CD14-positive monocyte (primary cell): ENCODE results near the gene RNASEL. TPM values are rescaled to one million over a fixed set of nuclear protein-coding genes. Genes with fewer than 3 reads are reported as not detected.

ENCODE experiments used
- DNase-seq, 3 donors: peaks; one replicate each; pipeline ENCODE4 v3.0.0-alpha.2; 2011 to 2022
- H2AFZ ChIP-seq: 2 replicates; pipeline ENCODE4 v1.6.0; 2012; ENCODE audit warnings: mild to moderate bottlenecking, low read depth, low read length, inconsistent platforms; ENCODE audit not compliant: insufficient read depth, poor library complexity, severe bottlenecking
- H3K27ac ChIP-seq, 2 donors: 1 replicate in 1 of 2; 2 replicates in 1 of 2; pipeline ENCODE4 v1.5.1; 2012 to 2013; ENCODE audit warnings: low read length in 2 of 2, control low read depth in 1 of 2, inconsistent platforms in 1 of 2, low read depth in 1 of 2, mild to moderate bottlenecking in 1 of 2
- H3K27me3 ChIP-seq, 2 donors: one replicate each; pipeline versions ENCODE4 v1.6.0 to v1.6.1; 2011 to 2013; ENCODE audit warnings: low read length in 2 of 2; ENCODE audit not compliant: control insufficient read depth in 2 of 2, insufficient read depth in 2 of 2
- H3K36me3 ChIP-seq, 2 donors: replicated peaks in 1 of 2; 1 replicate in 1 of 2; 2 replicates in 1 of 2; pipeline versions ENCODE4 v1.5.1 to v1.6.1; 2012 to 2013; ENCODE audit warnings: low read length in 2 of 2, control low read depth in 1 of 2, inconsistent platforms in 1 of 2, mild to moderate bottlenecking in 1 of 2; ENCODE audit not compliant: insufficient read depth in 2 of 2, control insufficient read depth in 1 of 2
- H3K4me1 ChIP-seq, 2 donors: 1 replicate in 1 of 2; 2 replicates in 1 of 2; pipeline versions ENCODE4 v1.5.1 to v1.6.1; 2012 to 2013; ENCODE audit warnings: low read length in 2 of 2, control low read depth in 1 of 2, inconsistent platforms in 1 of 2, mild to moderate bottlenecking in 1 of 2, moderate library complexity in 1 of 2; ENCODE audit not compliant: insufficient read depth in 2 of 2, control insufficient read depth in 1 of 2
- H3K4me2 ChIP-seq: replicated peaks from 2 replicates; pipeline ENCODE3; 2012; ENCODE audit warnings: low read length, moderate library complexity, mild to moderate bottlenecking; ENCODE audit not compliant: poor library complexity, severe bottlenecking; ENCODE audit errors: extremely low read depth
- H3K4me3 ChIP-seq, 3 experiments: fragments of 200-600 bp in 1 of 3; sonication (generic) in 1 of 3; replicated peaks in 1 of 3; 1 replicate in 2 of 3; 2 replicates in 1 of 3; pipeline ENCODE4 v1.5.1; 2011 to 2013; ENCODE audit warnings: low read length in 3 of 3, mild to moderate bottlenecking in 3 of 3, control low read depth in 2 of 3, low read depth in 2 of 3, inconsistent platforms in 1 of 3, moderate library complexity in 1 of 3
- H3K79me2 ChIP-seq: 2 replicates; pipeline ENCODE4 v1.6.0; 2012; ENCODE audit warnings: mild to moderate bottlenecking, control low read depth, inconsistent platforms, low read length, moderate library complexity; ENCODE audit not compliant: insufficient read depth
- H3K9ac ChIP-seq: 2 replicates; pipeline ENCODE4 v1.6.0; 2017; ENCODE audit warnings: low read length, mild to moderate bottlenecking; ENCODE audit not compliant: insufficient read depth, poor library complexity, severe bottlenecking
- H3K9me3 ChIP-seq, 2 donors: replicated peaks in 1 of 2; 1 replicate in 1 of 2; 2 replicates in 1 of 2; pipeline versions ENCODE4 v1.5.1 to v1.6.1; 2012 to 2013; ENCODE audit warnings: low read length in 2 of 2, control low read depth in 1 of 2; ENCODE audit not compliant: control insufficient read depth in 1 of 2, insufficient read depth in 1 of 2
- H4K20me1 ChIP-seq: 2 replicates; pipeline ENCODE4 v1.6.0; 2012; ENCODE audit warnings: mild to moderate bottlenecking, low read length, control low read depth, moderate library complexity; ENCODE audit not compliant: insufficient read depth
- H3K27ac Mint-ChIP-seq, 7 donors: one replicate each; pipeline ENCODE4 v1.8.0; 2020; ENCODE audit warnings: mild to moderate bottlenecking in 7 of 7, mixed read lengths in 7 of 7, moderate library complexity in 6 of 7, inconsistent platforms in 2 of 7
- H3K27me3 Mint-ChIP-seq, 3 donors: one replicate each; pipeline ENCODE4 v1.8.0; 2021 to 2022; ENCODE audit warnings: low read depth in 3 of 3, mild to moderate bottlenecking in 3 of 3, mixed read lengths in 3 of 3, moderate library complexity in 3 of 3, inconsistent platforms in 1 of 3
- H3K36me3 Mint-ChIP-seq, 2 donors: one replicate each; pipeline ENCODE4 v1.8.0; 2020; ENCODE audit warnings: mixed read lengths in 2 of 2, inconsistent platforms in 1 of 2, mild to moderate bottlenecking in 1 of 2
- H3K4me1 Mint-ChIP-seq: one replicate; pipeline ENCODE4 v1.8.0; 2020; ENCODE audit warnings: mild to moderate bottlenecking, mixed read lengths
- H3K4me3 Mint-ChIP-seq, 2 donors: one replicate each; pipeline ENCODE4 v1.8.0; 2020; ENCODE audit warnings: mild to moderate bottlenecking in 2 of 2, mixed read lengths in 2 of 2, moderate library complexity in 1 of 2
- H3K9me3 Mint-ChIP-seq, 7 donors: one replicate each; pipeline ENCODE4 v1.8.0; 2020 to 2022; ENCODE audit warnings: mixed read lengths in 7 of 7, mild to moderate bottlenecking in 6 of 7, moderate library complexity in 6 of 7, inconsistent platforms in 2 of 7
- CTCF ChIP-seq: fragments of 200-600 bp; IDR thresholded peaks from one replicate; pipeline ENCODE4 v1.8.0; 2022; ENCODE audit warnings: antibody characterized with exemption, mild to moderate bottlenecking
- WGBS: methylation state at CpG from one replicate; pipeline ENCODE4 v1.1.5; 2013; ENCODE audit warnings: missing lambda C conversion rate; ENCODE audit not compliant: insufficient coverage; 5-methylcytosine and 5-hydroxymethylcytosine counted together
- intact Hi-C, 2 donors: fragments of 100-400 bp; cut with micrococcal nuclease; formaldehyde crosslinking; loops; one replicate each; pipeline versions ENCODE4 v1.15.0 to v1.15.1; 2023
- polyA plus RNA-seq, 3 donors: library from polyadenylated mRNA; depleted of rRNA in 1 of 3; unstranded in 2 of 3; stranded (reverse) in 1 of 3; fragments of 300-500 nt in 2 of 3; fragments of >200 nt in 1 of 3; fragmentation: Illumina TruSeq in 2 of 3; gene quantifications; 1 replicate in 2 of 3; 2 replicates in 1 of 3; pipeline ENCODE4 v1.2.3, GENCODE V29; 2012 to 2021

RNASEL gene
- polyA plus RNA-seq, 3 donors, result 6.9 to 12.3 (median 7.9) TPM

- WGBS, result 100% methylated on average over 4 of the region's 6 CpGs
Measured at GRCh38 chr1:182569939-182570610, 19.0 kb downstream of the RNASEL start.

DNA sequence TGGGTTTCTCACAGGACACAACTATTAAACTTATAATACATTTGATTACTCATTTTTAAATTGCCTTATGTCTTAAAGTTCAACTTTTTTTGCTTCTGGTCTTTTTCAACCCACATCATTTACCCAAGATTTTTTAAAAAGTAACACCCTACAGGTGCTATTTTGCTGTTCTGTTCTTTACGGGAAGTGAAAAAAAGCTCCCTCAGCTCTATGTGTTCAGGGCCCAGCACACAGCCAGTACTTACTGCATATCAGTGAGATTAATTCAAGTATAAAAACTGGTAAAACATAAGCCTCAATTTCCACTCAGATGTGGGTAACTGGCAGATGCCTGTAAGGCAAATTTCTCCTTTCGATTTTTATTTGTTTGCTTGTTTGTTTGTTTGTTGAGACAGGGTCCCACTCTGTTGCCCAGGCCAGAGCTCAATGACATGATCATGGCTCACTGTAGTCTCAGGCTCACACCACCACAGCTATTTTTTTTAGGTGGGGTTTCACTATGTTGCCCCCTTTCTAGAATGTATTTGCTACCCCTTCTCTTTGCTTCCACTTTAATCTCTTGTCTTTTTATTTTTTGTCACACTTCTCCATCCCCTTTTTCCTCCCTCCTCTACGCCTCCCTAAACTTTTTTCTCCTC lies 20.3 kb downstream of the RNASEL start:
- H3K4me3 ChIP-seq, result no peak overlapping the region
- no peaks in the 10 kb centered on the region for H3K79me2 ChIP-seq
- no peaks in the 10 kb centered on the region for H4K20me1 ChIP-seq
- H3K4me1 Mint-ChIP-seq, result no peaks in the 10 kb centered on the region
- no peak overlapping the region for H3K27ac ChIP-seq
- no peak overlapping the region for H2AFZ ChIP-seq
- no peak for TF ChIP-seq CTCF
- peaks cover 0 to 3% (median 0%) of the 10 kb centered on the region in 7 donors for H3K9me3 Mint-ChIP-seq
- DNase-seq, result no peak
- H3K4me3 Mint-ChIP-seq, result no peak overlapping the region
- no peaks in the 10 kb centered on the region for H3K9me3 ChIP-seq
- peaks cover 3 to 14% of the 10 kb centered on the region in 2 donors for H3K36me3 ChIP-seq
- H3K27me3 ChIP-seq, result no peaks in the 10 kb centered on the region
- H3K27me3 Mint-ChIP-seq, result peaks cover 1 to 2% (median 2%) of the 10 kb centered on the region in 3 donors
- no peak overlapping the region for H3K4me2 ChIP-seq
- intact Hi-C loops, result no loop called here
- H3K9ac ChIP-seq, result no peak overlapping the region
- WGBS, result 44% methylated on average over 1 of the region's 3 CpGs
- H3K4me1 ChIP-seq, result no peaks in the 10 kb centered on the region
- no peak overlapping the region for H3K27ac Mint-ChIP-seq
- peaks cover 9% of the 10 kb centered on the region in 2 donors for H3K36me3 Mint-ChIP-seq

More at GRCh38 chr1:182569939-182570610, 19.0 kb downstream of the RNASEL start:
- intact Hi-C loops, result no loop called here
- no peak for TF ChIP-seq CTCF
- H3K27me3 ChIP-seq, result no peaks in the 10 kb centered on the region
- peaks cover 13 to 27% of the 10 kb centered on the region in 2 donors for H3K36me3 ChIP-seq
- H3K79me2 ChIP-seq, result no peaks in the 10 kb centered on the region
- H3K27ac Mint-ChIP-seq, result no peak overlapping the region
- H3K9me3 ChIP-seq, result no peaks in the 10 kb centered on the region
- no peak overlapping the region for H3K9ac ChIP-seq
- H3K9me3 Mint-ChIP-seq, result peaks cover 0 to 3% (median 0%) of the 10 kb centered on the region in 7 donors
- H3K4me3 Mint-ChIP-seq, result no peak overlapping the region
- no peak overlapping the region for H3K27ac ChIP-seq
- no peaks in the 10 kb centered on the region for H3K4me1 Mint-ChIP-seq
- no peaks in the 10 kb centered on the region for H3K4me1 ChIP-seq
- DNase-seq, result no peak
- peaks cover 18 to 22% of the 10 kb centered on the region in 2 donors for H3K36me3 Mint-ChIP-seq
- H4K20me1 ChIP-seq, result no peaks in the 10 kb centered on the region
- no peak overlapping the region for H2AFZ ChIP-seq
- H3K4me2 ChIP-seq, result no peak overlapping the region
- peaks cover 0 to 2% (median 2%) of the 10 kb centered on the region in 3 donors for H3K27me3 Mint-ChIP-seq
- H3K4me3 ChIP-seq, result no peak overlapping the region
